OCI-LY1 (cell line): Measurements from ENCODE around the gene XRN2.

ENCODE experiments used
- CTCF ChIP-seq: fragments of 200-600 bp; sonication (generic), shearing (Covaris generic); IDR thresholded peaks from 2 replicates; pipeline ENCODE4 v1.5.1; 2017; ENCODE audit warnings: mild to moderate bottlenecking, antibody characterized with exemption, low read length, moderate library complexity, mixed read lengths
- EZH2 ChIP-seq: fragments of 200-600 bp; sonication (generic), shearing (Covaris generic); IDR thresholded peaks from 2 replicates; pipeline ENCODE4 v1.8.0; 2017; ENCODE audit warnings: borderline replicate concordance, mixed run types, mild to moderate bottlenecking, antibody characterized with exemption, low read length, moderate library complexity, mixed read lengths

DNA sequence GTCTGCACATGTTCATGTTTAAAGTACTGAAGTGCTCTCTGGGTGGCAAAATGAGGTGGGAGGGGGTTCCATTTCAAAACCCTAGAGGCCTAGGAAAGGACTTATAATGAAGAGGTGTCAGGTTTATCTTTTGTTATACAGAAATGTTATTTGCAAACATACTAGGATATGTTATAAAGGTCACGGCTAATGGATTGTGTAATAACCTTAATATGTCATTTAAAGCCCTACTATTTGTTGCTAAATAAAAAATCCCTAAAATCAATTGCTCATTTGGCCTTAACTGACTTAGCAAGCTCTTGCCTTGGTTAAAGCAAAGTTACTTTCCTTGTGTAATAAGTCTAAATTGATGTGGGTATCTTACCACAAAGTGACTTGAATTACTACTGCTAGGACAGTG is 85.4 kb downstream of the XRN2 start:
- TF ChIP-seq CTCF (no peak), EZH2 (no peak)
